Tibial artery (tissue), 4 donors: ENCODE measurements around the gene LRRC31.

Experiments
- DNase-seq, 2 donors: peaks; one replicate each; pipeline ENCODE4 v3.0.0-alpha.2; 2019
- H3K27ac ChIP-seq, 2 donors: fragments of 200-600 bp; sonication (generic) in 1 of 2; 1 replicate in 1 of 2; 2 replicates in 1 of 2; pipeline ENCODE4 v1.5.1; 2018 to 2019; ENCODE audit warnings: mild to moderate bottlenecking in 1 of 2
- H3K27me3 ChIP-seq, 2 donors: fragments of 200-600 bp; sonication (generic) in 1 of 2; one replicate each; pipeline versions ENCODE4 v1.5.1 to v1.6.0; 2016 to 2019
- H3K36me3 ChIP-seq, 3 donors: fragments of 200-600 bp; sonication (generic) in 2 of 3; one replicate each; pipeline ENCODE4 v1.5.1; 2016 to 2019; ENCODE audit warnings: mild to moderate bottlenecking in 2 of 3
- H3K4me1 ChIP-seq, 4 donors: fragments of 200-600 bp; sonication (generic) in 2 of 4; 1 replicate in 3 of 4; 2 replicates in 1 of 4; pipeline ENCODE4 v1.5.1; 2016 to 2019
- H3K4me3 ChIP-seq, 2 donors: fragments of 200-600 bp; sonication (generic) in 1 of 2; 1 replicate in 1 of 2; 2 replicates in 1 of 2; pipeline ENCODE4 v1.5.1; 2018 to 2019; ENCODE audit warnings: mild to moderate bottlenecking in 2 of 2
- H3K9me3 ChIP-seq, 3 donors: fragments of 200-600 bp; sonication (generic) in 1 of 3; one replicate each; pipeline ENCODE4 v1.5.1; 2016 to 2019
- intact Hi-C: fragments of 100-400 bp; cut with DNase I; formaldehyde crosslinking; loops from one replicate; pipeline ENCODE4 v1.15.0; 2023; ENCODE audit warnings: low total_unique reads
- TF ChIP-seq, protein P1 (sequence below), 2 experiments: fragments of 200-600 bp in 1 of 2; fragments of 450-650 bp in 1 of 2; IDR thresholded peaks; one replicate each; pipeline ENCODE4 v1.5.1; 2017 to 2019; ENCODE audit warnings: antibody characterized with exemption in 2 of 2, mild to moderate bottlenecking in 1 of 2, moderate library complexity in 1 of 2

LRRC31 gene

DNA sequence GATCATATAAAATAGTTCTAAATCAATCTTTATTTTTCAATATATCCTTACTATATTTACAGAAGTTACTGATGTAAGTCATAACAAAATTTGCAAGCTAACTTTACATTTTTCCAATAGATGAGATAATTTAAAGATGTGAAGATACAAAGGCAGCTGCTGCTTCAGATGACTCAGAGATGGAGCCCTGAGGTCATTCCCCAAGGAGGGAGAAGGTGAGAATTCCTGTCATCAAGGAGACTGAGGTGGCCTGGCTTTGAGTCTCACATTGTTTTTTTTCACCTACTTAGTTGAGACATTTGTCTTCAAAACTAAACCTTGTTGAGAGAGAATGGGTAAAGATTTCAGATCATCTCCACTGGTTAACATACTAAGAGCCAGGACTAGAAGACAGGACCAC is 37.7 kb upstream of the LRRC31 start:
- H3K27ac ChIP-seq, result no peak overlapping the region
- TF ChIP-seq, protein P1, sequence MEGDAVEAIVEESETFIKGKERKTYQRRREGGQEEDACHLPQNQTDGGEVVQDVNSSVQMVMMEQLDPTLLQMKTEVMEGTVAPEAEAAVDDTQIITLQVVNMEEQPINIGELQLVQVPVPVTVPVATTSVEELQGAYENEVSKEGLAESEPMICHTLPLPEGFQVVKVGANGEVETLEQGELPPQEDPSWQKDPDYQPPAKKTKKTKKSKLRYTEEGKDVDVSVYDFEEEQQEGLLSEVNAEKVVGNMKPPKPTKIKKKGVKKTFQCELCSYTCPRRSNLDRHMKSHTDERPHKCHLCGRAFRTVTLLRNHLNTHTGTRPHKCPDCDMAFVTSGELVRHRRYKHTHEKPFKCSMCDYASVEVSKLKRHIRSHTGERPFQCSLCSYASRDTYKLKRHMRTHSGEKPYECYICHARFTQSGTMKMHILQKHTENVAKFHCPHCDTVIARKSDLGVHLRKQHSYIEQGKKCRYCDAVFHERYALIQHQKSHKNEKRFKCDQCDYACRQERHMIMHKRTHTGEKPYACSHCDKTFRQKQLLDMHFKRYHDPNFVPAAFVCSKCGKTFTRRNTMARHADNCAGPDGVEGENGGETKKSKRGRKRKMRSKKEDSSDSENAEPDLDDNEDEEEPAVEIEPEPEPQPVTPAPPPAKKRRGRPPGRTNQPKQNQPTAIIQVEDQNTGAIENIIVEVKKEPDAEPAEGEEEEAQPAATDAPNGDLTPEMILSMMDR (IDR thresholded peaks at IDR 0.05), result no peak
- intact Hi-C loops, result no loop called here
- no peaks in the 10 kb centered on the region for H3K9me3 ChIP-seq
- H3K27me3 ChIP-seq, result no peaks in the 10 kb centered on the region
- H3K36me3 ChIP-seq, result no peaks in the 10 kb centered on the region
- H3K4me1 ChIP-seq, result no peaks in the 10 kb centered on the region
- DNase-seq, result no peak
- no peak overlapping the region for H3K4me3 ChIP-seq

DNA sequence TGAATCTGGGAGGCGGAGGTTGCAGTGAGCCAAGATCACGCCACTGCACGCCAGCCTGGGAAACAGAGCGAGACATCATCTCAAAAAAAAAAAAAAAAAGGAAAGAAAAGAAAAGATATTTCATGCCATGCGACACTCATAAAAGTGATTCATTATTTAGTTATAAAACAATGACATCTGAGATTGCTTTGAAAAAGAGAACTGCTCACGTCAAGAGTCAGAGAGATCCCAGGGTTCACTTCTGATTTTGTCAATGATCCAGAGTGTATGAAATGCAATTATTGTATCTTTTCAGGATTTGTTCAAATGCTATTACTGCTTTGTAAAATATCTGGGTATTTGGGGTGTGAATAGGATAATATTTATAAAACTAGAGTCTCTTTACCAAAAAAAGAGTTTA is 35.7 kb upstream of the LRRC31 start:
- DNase-seq, result no peak
- no peak overlapping the region for H3K4me3 ChIP-seq
- TF ChIP-seq, protein P1 (IDR thresholded peaks at IDR 0.05), result no peak
- no peaks in the 10 kb centered on the region for H3K4me1 ChIP-seq
- no peaks in the 10 kb centered on the region for H3K36me3 ChIP-seq
- H3K9me3 ChIP-seq, result peaks cover 0 to 14% (median 3%) of the 10 kb centered on the region in 3 donors
- no peaks in the 10 kb centered on the region for H3K27me3 ChIP-seq
- intact Hi-C loops, result no loop called here
- no peak overlapping the region for H3K27ac ChIP-seq

DNA sequence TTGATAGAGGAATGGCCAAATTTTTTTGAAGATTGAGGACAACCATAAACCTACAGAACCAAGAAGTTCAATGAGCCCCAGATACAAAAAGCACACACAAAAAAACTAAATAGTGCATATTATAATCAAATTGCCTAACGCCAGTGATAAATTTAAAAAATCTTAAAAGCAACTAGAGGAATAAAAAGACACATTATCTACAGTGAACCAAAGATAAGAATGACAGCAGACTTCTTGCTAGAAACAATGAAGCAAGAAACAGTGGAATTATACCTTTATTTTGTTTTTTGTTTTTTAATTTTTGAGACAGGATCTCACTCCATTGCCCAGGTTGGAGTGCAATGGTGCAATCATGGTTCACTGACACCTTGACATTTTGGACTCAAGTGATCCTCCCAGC is 31.7 kb upstream of the LRRC31 start:
- intact Hi-C loops, result no loop called here
- Histone ChIP-seq H3K36me3 (no peaks in the 10 kb centered on the region), H3K4me3 (no peak overlapping the region), H3K4me1 (no peaks in the 10 kb centered on the region), H3K9me3 (peaks cover 0 to 14% (median 3%) of the 10 kb centered on the region in 3 donors), H3K27ac (no peak overlapping the region), H3K27me3 (no peaks in the 10 kb centered on the region)
- TF ChIP-seq, protein P1 (IDR thresholded peaks at IDR 0.05), result no peak
- DNase-seq, result no peak

DNA sequence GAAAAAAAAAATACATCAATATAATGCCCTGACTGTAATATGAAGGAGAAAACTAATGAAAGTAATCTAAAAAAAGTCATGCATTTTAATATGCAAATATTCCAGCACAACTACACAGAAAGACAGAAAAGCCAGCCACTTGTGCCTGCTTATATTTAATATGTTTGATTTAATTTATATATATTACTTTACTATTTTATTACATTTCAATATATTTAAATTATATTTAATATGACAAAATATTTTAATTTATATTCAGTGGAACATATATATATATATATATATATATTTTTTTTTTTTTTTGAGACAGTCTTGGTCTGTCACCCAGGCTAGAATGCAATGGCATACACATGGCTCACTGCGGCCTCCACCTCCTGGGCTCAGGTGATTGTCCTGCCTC is 27.5 kb upstream of the LRRC31 start:
- Histone ChIP-seq H3K4me3 (no peak overlapping the region), H3K9me3 (peaks cover 0 to 14% (median 3%) of the 10 kb centered on the region in 3 donors), H3K27ac (no peak overlapping the region), H3K4me1 (no peaks in the 10 kb centered on the region), H3K27me3 (no peaks in the 10 kb centered on the region), H3K36me3 (no peaks in the 10 kb centered on the region)
- TF ChIP-seq, protein P1 (IDR thresholded peaks at IDR 0.05), result no peak
- no peak for DNase-seq
- intact Hi-C loops, result no loop called here

DNA sequence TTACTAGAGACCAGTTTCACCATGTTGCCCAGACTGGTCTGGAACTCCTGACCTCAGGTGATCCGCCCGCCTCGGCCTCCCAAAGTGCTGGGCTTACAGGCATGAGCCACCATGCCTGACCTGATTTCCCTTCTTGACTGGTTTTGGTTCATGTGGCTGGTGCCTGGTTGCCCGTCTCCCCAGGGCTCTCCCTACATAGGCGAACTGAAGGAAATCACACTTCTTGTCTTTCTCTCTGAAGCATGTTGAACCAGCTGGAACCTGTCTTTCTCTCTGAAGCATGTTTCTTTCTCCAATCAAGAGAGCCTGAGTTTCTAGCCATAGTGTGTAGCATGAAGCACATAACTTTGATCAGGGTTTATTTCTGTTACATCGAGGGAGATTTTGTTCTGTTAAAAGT is 25.3 kb upstream of the LRRC31 start:
- no peaks in the 10 kb centered on the region for H3K36me3 ChIP-seq
- no peak overlapping the region for H3K4me3 ChIP-seq
- DNase-seq, result no peak
- H3K27me3 ChIP-seq, result no peaks in the 10 kb centered on the region
- H3K4me1 ChIP-seq, result no peaks in the 10 kb centered on the region
- no peak overlapping the region for H3K27ac ChIP-seq
- TF ChIP-seq, protein P1 (IDR thresholded peaks at IDR 0.05), result no peak
- H3K9me3 ChIP-seq, result no peaks in the 10 kb centered on the region
- intact Hi-C loops, result no loop called here

DNA sequence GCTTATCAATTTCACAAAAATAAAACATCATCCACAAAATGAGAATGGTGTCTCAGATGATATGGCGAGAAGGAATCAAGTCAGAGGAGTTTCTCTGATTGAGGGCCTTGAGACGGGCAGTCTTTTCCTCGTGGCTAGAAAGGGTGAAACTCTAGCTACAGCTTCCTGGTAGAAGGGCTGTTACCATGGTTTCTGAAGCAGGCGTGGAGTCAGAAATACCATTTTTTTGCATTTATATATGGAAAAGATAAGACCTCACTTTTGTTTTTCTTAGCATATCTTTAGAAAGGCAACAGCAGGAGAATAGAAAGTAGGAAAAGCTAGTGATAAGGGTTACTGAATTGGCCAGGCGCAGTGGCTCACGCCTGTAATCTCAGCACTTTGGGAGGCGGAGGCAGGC is 24.4 kb upstream of the LRRC31 start:
- H3K4me1 ChIP-seq, result no peaks in the 10 kb centered on the region
- no peaks in the 10 kb centered on the region for H3K9me3 ChIP-seq
- H3K4me3 ChIP-seq, result no peak overlapping the region
- H3K27ac ChIP-seq, result no peak overlapping the region
- TF ChIP-seq, protein P1 (IDR thresholded peaks at IDR 0.05), result no peak
- H3K27me3 ChIP-seq, result no peaks in the 10 kb centered on the region
- no peaks in the 10 kb centered on the region for H3K36me3 ChIP-seq
- intact Hi-C loops, result no loop called here
- DNase-seq, result no peak
